Fibroblast of skin of scalp (primary cell): Measurements from ENCODE around the gene DCAF8.
A peak's percentile ranks its signal among the peaks of the same experiment; 100 is the strongest.

ENCODE experiments used
- DNase-seq: peaks from one replicate; pipeline ENCODE4 v3.0.0-alpha.2; 2013

Gene DCAF8

DNA sequence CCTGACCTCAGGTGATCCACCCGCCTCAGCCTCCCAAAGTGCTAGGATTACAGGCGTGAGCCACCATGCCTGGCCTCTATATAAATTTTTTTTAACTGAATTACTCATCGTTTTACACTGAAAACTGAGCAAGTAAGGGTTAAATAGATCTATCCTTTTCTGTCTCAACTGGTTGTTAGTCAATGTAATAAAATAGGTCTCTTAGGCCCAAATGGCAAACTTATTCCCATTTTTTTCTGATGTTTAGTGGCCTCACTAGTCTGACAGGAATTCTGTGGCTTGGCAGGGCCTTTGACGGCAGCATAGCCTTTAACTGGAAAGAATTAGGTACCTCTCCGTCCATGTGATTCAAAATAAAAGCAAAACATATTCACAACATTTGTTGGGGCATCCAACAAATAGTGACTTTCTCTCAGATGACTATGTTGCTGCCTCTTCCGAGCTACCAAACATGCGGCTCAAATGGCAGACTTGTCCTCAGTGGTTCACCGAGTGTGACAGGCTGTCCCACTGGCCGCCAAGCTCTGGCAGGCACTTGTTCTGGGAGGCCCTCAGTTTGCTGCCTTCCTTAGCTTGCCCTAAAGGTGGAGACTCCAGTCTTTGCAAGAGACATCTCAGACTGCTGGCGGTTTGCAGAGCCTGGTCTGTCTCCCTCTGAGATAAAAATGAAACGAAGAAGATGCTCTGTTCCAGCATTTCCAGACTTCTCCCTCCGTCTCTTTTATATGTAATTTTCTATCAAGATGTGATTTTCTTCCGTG is 93.6 kb downstream of the DCAF8 start:
- DNase-seq, result peak; percentile 31

- DNase-seq, result no peak
These were observed 94.3 kb downstream of the DCAF8 start for GRCh38 chr1:160168016-160168415.

GRCh38 chr1:160167580-160167979 is 94.8 kb downstream of the DCAF8 start:
- no peak for DNase-seq

DNA sequence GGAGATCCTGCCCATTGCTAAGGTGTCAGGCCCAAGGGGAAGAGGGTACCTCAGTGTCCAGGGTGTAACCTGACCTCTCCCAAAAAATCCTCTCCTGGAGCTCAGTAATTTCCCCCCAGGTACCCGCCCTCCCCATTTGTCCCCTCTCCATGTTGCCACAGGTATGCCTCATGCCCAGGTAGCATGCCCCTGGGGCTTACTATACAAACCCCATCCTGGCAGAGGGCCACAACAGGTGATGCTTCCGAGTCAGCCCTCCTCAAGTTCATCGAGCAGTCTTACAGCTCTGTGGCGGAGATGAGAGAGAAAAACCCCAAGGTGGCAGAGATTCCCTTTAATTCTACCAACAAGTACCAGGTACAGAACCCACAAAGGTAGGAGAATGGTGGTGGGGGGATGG is 95.3 kb downstream of the DCAF8 start:
- no peak for DNase-seq

GRCh38 chr1:160166166-160166868 is 96.0 kb downstream of the DCAF8 start:
- DNase-seq, result no peak
